NCI-H2081 (cell line): ENCODE measurements around the gene RASAL2.

ENCODE experiments used
- DNase-seq, 2 experiments: peaks; one replicate each; lab custom pipeline; 2025; lab: John Stamatoyannopoulos, UW

Gene RASAL2

GRCh38 chr1:178512566-178513277 is 418.8 kb downstream of the RASAL2 start, which contains the start of gene TEX35:
TEX35 (plus strand) TSS chr1:178513109; CDS start chr1:178513189, 80 bp downstream.
- DNase-seq, result no peak

- DNase-seq, result no peak
Measured at GRCh38 chr1:178513278-178513983, 419.5 kb downstream of the RASAL2 start.

GRCh38 chr1:178516110-178516509 is 422.2 kb downstream of the RASAL2 start:
- DNase-seq, result no peak

GRCh38 chr1:178518894-178519293 is 425.0 kb downstream of the RASAL2 start:
- DNase-seq, result no peak

- DNase-seq, result no peak
Measured at GRCh38 chr1:178520803-178521202, 426.9 kb downstream of the RASAL2 start.

DNA sequence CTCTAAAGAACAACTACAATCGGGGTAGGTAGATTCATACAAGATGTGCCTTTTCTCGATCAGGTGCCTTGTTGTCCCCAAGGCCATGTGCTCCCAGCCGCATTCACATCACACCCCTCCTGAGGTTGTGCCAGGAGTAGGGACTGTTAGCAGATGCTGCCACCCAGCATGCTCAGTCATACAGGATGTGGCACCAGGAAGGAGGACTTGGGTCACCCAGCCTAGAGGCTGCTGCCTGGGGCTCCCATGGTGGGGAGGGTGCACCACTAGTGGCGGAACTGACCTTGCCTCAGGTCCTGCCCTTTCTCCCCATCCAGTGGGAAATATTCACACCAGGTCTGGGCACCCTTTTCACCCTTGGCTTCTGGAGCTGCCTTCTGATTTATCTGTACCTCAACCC is 427.3 kb downstream of the RASAL2 start:
- no peak for DNase-seq

GRCh38 chr1:178527117-178527516 is 433.2 kb downstream of the RASAL2 start:
- DNase-seq, result no peak

DNA sequence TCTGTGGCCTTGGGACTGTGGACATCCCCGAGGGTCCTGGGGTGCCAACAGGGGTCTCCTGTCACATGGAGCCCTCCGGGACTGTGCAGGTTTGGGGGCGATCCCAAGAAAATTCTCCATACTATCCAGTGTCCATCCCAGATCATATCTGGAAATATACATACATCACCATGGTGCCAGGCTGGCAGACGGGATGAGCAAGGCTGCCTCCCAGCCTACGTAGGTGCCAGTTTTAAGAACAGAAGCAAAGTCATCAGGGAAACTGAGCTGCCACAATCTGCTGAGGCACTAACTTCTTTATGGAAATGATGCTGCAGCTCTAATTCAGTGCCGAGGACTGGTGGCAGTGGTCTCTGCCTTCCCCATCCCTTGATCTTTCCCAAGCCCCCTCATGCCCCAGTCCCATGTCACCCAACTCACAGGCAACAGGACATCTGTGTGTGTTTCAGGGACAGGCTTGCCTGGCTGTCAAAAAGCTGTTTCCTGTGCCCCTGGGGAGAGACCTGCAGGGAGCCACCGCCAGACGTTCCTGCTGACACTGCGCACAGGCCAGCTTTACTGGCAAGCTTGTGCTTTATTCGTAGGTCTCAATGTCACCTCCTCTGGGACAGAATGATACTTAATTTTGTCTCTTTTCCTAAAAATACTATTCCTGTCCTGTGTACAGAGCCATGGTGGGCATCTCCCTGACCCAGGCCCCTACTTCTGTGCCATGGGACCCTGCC is 434.5 kb downstream of the RASAL2 start:
- DNase-seq, result peak in 1 of 2 experiments; percentile 17

DNA sequence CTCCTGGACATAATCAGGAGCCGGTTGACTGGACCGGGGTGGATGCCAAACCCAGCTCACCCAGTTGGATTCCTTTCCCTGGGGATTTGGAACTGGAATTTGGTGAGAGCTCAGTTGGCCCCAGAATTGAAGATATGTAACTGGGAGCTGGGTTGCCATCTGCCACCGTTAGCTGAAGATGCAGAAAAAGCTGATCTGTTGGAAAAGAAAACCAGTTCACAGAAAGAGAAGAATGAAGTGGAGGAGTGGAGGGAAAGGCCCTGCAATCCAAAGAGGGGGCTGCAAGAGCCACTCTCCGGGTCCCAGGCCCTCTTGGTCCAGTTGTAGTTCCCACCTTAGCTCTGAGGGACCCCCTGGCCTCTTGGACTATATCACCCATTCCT is 435.0 kb downstream of the RASAL2 start:
- no peak for DNase-seq

DNA sequence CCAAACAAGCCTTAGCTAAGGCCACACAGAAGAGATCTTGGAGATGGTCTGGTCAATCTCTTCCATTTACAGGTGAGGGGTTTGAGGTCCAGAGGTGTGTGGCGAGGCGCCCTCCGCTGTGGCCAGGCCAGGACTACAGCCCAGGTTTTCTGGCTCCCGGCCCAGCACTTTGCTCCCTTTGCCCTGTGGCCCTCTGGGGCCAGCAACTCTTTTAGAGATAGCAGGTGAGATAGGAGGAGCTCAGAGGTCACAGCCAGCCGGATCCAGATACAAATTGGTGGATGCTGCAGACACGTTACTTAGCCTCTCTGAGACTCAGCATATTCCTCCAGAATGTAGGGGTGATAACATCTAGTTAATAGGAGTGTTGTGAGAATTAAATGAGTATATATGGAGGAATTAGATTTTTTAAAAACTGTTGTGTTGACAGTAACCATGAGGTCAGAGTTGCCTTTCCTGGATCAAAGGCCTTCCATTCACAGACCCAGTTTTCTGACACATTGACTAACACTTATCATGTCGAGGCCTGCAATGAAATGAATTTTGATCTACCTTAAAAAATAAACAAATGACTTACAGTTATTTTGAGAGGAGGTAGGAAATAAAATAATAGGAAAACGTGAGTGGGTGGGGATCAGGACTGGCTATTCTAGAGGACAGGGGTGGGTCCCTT is 435.6 kb downstream of the RASAL2 start:
- DNase-seq, result no peak

- no peak for DNase-seq
Measured at GRCh38 chr1:178530037-178530402, 436.1 kb downstream of the RASAL2 start.

DNA sequence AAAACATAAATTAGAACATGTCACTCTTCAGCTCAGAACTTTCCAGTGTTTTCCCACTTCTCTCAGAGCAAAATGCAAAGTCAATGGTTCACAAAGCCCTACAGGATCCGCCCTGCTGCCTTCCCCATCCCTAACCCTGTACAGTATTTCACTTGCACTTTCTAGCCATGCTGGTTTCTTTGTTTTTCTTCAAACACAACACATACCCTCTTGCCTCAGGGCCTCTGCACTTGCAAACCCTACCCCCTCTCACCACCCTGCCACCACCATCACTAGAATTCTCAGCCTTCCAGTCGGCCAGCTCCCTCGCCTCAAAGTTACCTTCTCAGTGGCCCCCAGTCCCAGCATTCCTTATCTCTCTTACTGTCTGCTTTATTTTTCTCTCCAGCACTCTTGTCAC is 436.6 kb downstream of the RASAL2 start:
- DNase-seq, result no peak

GRCh38 chr1:178531887-178532286 is 438.0 kb downstream of the RASAL2 start:
- DNase-seq, result no peak

DNA sequence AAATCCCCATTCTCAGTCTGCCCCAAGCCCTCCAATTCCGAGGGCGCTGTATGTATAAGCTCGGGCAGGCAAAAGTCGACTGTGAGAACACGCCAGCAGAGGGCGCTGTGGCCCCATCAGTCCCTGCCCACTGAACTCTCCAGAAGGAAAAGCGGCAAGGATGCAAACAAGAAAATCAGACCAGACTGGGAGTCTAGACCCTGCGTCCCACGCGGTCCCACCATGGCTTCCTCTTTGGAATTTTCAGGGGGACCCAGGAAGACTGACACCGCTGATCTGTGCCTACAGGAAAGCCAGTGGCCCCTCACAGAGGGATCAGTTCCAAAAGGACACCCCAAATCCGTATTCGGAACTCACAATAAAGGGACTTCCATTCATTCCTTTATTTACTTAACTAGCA is 438.5 kb downstream of the RASAL2 start:
- DNase-seq, result peak; percentile 83

DNA sequence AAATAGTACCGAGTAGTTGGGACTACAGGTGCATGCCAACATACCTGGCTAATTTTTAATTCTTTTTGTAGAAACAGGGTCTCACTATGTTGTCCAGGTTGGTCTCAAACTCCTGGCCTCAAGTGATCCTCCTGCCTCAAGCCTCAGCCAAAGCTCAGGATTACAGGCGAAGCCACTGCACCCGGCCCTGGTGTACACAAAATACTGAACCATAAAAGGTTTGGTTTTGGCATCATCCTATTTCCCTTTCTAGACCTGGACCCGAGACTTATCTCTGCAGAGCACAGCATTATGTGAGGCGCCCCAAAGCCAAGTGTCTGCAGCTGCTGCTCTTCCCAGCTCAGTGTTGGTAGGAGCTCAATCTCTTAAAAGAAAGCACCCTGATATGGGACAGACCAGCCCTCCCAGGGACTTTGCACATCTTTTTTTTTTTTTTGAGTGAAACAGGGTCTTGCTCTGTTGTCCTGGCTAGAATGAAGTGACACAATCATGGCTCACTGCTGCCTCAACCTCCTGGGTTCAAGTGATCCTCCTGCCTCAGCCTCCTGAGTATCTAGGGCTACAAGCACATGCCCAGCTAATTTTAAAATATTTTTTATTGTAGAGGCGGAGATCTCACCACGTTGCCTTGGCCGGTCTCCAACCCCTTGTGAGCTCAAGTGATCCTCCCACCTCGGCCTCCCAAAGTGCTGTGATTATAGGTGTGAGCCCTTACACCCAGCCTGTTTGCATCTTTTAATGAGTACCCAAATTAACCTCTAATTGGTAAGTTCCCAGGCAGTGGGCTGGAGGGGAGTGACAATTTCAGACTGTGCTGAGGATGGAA is 439.4 kb downstream of the RASAL2 start:
- DNase-seq, result no peak
